Sigmoid colon (tissue), 7 donors: ENCODE results near the gene MPI. TPM values are rescaled to one million over a fixed set of nuclear protein-coding genes. Genes with fewer than 3 reads are reported as not detected.
"Not testable (repeated sequence)": the region's sequence is repeated elsewhere in the genome, so short reads cannot be mapped to it uniquely, and the experiment has no call there.

ENCODE experiments used
- DNase-seq: peaks from one replicate; pipeline ENCODE4 v3.0.0-alpha.2; 2019
- H3K27ac ChIP-seq, 4 donors: fragments of 200-600 bp; sonication (generic); one replicate each; pipeline ENCODE4 v1.5.1; 2016 to 2019; ENCODE audit warnings: mild to moderate bottlenecking in 1 of 4
- H3K27me3 ChIP-seq, 3 donors: fragments of 200-600 bp; sonication (generic); one replicate each; pipeline ENCODE4 v1.5.1; 2019; ENCODE audit warnings: mild to moderate bottlenecking in 1 of 3
- H3K36me3 ChIP-seq, 4 donors: fragments of 200-600 bp; sonication (generic); one replicate each; pipeline ENCODE4 v1.5.1; 2016 to 2019
- H3K4me1 ChIP-seq, 4 donors: fragments of 200-600 bp; sonication (generic); one replicate each; pipeline ENCODE4 v1.5.1; 2017 to 2019
- H3K4me3 ChIP-seq, 4 donors: fragments of 200-600 bp; sonication (generic); one replicate each; pipeline ENCODE4 v1.5.1; 2017 to 2019; ENCODE audit warnings: mild to moderate bottlenecking in 2 of 4, moderate library complexity in 1 of 4
- H3K9me3 ChIP-seq, 4 donors: fragments of 200-600 bp in 3 of 4; sonication (generic) in 3 of 4; one replicate each; pipeline versions ENCODE4 v1.5.1 to v1.6.1; 2013 to 2019
- CTCF ChIP-seq, 4 experiments: fragments of 450-650 bp in 3 of 4; fragments of 200-600 bp in 1 of 4; IDR thresholded peaks; one replicate each; pipeline ENCODE4 v1.5.1; 2016 to 2019; ENCODE audit warnings: antibody characterized with exemption in 4 of 4, mild to moderate bottlenecking in 3 of 4, moderate library complexity in 2 of 4
- EP300 ChIP-seq, 4 donors: sonication (generic); formaldehyde crosslinking; IDR thresholded peaks; one replicate each; pipeline ENCODE4 v1.6.1; 2017; ENCODE audit warnings: antibody characterized with exemption in 4 of 4
- POLR2A ChIP-seq, 2 donors: fragments of 450-650 bp; IDR thresholded peaks; one replicate each; pipeline ENCODE4 v1.6.1; 2016; ENCODE audit warnings: antibody characterized with exemption in 2 of 2, mild to moderate bottlenecking in 2 of 2, moderate library complexity in 2 of 2
- POLR2AphosphoS5 ChIP-seq, 4 donors: sonication (generic); formaldehyde crosslinking; IDR thresholded peaks; one replicate each; pipeline ENCODE4 v1.6.1; 2017; ENCODE audit warnings: antibody characterized with exemption in 4 of 4
- WGBS, 2 donors: extraction: QIAGEN DNeasy Blood & Tissue Kit; methylation state at CpG; one replicate each; pipeline ENCODE4 v1.1.7; 2013; 5-methylcytosine and 5-hydroxymethylcytosine counted together
- intact Hi-C: fragments of 100-400 bp; cut with DNase I; formaldehyde crosslinking; loops from one replicate; pipeline ENCODE4 v1.15.1; 2023
- polyA plus RNA-seq, 3 donors: library from polyadenylated mRNA; stranded (reverse); fragments of 200-250 nt; gene quantifications; one replicate each; pipeline ENCODE4 v1.2.3, GENCODE V29; 2013
- total RNA-seq, 4 donors: library from RNA; depleted of rRNA; stranded (reverse); fragments of >200 nt; gene quantifications; one replicate each; pipeline ENCODE4 v1.1.0, GENCODE V29; 2016
- donor health status: healthy with polysubstance abuse.
- donor health status: Bipolar disorder and iron deficiency.
- donor health status: healthy.

MPI gene
- total and polyA plus RNA-seq, 7 donors = 34.9 to 87.4 (median 51.0) TPM

GRCh38 chr15:74878273-74878672 is 11.6 kb upstream of the MPI start:
- Histone ChIP-seq H3K27me3 (no peaks in the 10 kb centered on the region), H3K4me3 (no peak overlapping the region), H3K9me3 (no peaks in the 10 kb centered on the region), H3K27ac (no peak overlapping the region), H3K4me1 (peaks cover 0 to 7% (median 3%) of the 10 kb centered on the region in 4 donors), H3K36me3 (no peaks in the 10 kb centered on the region)
- no peak for TF ChIP-seq EP300 (IDR thresholded peaks at IDR 0.05)
- TF ChIP-seq CTCF (IDR thresholded peaks at IDR 0.05) = no peak
- no peak for TF ChIP-seq POLR2A (IDR thresholded peaks at IDR 0.05)
- TF ChIP-seq POLR2AphosphoS5 (IDR thresholded peaks at IDR 0.05) = no peak
- intact Hi-C loops = no loop called here
- WGBS, 2 donors = 81 to 95% methylated on average over 4 of the region's 4 CpGs
- DNase-seq = no peak

GRCh38 chr15:74882528-74882927 is 7.3 kb upstream of the MPI start:
- Histone ChIP-seq H3K36me3 (no peaks in the 10 kb centered on the region), H3K4me3 (no peak overlapping the region), H3K27ac (no peak overlapping the region), H3K27me3 (no peaks in the 10 kb centered on the region), H3K9me3 (no peaks in the 10 kb centered on the region), H3K4me1 (no peaks in the 10 kb centered on the region)
- no peak for TF ChIP-seq EP300 (IDR thresholded peaks at IDR 0.05)
- no peak for TF ChIP-seq POLR2AphosphoS5 (IDR thresholded peaks at IDR 0.05)
- TF ChIP-seq CTCF (IDR thresholded peaks at IDR 0.05) = no peak
- no peak for TF ChIP-seq POLR2A (IDR thresholded peaks at IDR 0.05)
- WGBS, 2 donors = 96% methylated on average over 6 of the region's 6 CpGs
- intact Hi-C loops = no loop called here
- DNase-seq = no peak

- Histone ChIP-seq H3K4me1 (peaks cover 0 to 13% (median 10%) of the 10 kb centered on the region in 4 donors), H3K36me3 (no peaks in the 10 kb centered on the region), H3K27me3 (no peaks in the 10 kb centered on the region), H3K27ac (no peak overlapping the region), H3K9me3 (no peaks in the 10 kb centered on the region), H3K4me3 (no peak overlapping the region)
- no peak for TF ChIP-seq POLR2AphosphoS5 (IDR thresholded peaks at IDR 0.05)
- TF ChIP-seq EP300 (IDR thresholded peaks at IDR 0.05) = no peak
- TF ChIP-seq POLR2A (IDR thresholded peaks at IDR 0.05) = no peak
- TF ChIP-seq CTCF (IDR thresholded peaks at IDR 0.05) = no peak
- 88% methylated on average over 4 of the region's 4 CpGs for WGBS, 2 donors
- DNase-seq = no peak
- intact Hi-C loops = no loop called here
Measured at GRCh38 chr15:74884428-74885223, 5.2 kb upstream of the MPI start.

- no peak overlapping the region for H3K27ac ChIP-seq
- DNase-seq = no peak
- peaks cover 0 to 18% (median 13%) of the 10 kb centered on the region in 4 donors for H3K4me1 ChIP-seq
- no peaks in the 10 kb centered on the region for H3K27me3 ChIP-seq
- 93 to 94% methylated on average over 5 of the region's 5 CpGs for WGBS, 2 donors
- intact Hi-C loops = no loop called here
- no peak for TF ChIP-seq CTCF (IDR thresholded peaks at IDR 0.05)
- TF ChIP-seq POLR2A (IDR thresholded peaks at IDR 0.05) = no peak
- TF ChIP-seq POLR2AphosphoS5 (IDR thresholded peaks at IDR 0.05) = no peak
- TF ChIP-seq EP300 (IDR thresholded peaks at IDR 0.05) = no peak
- no peaks in the 10 kb centered on the region for H3K36me3 ChIP-seq
- H3K9me3 ChIP-seq = no peaks in the 10 kb centered on the region
- no peak overlapping the region for H3K4me3 ChIP-seq
Measured at GRCh38 chr15:74885461-74885860, 4.4 kb upstream of the MPI start.

GRCh38 chr15:74887537-74888193 is 2.2 kb upstream of the MPI start:
- not testable (repeated sequence) for H3K9me3 ChIP-seq, H3K27ac ChIP-seq
- 72 to 85% methylated on average over 7 to 10 of the region's 10 CpGs for WGBS, 2 donors

More at GRCh38 chr15:74887537-74888193, 2.2 kb upstream of the MPI start:
- DNase-seq, H3K4me3 ChIP-seq, H3K27me3 ChIP-seq, intact Hi-C loops: not testable (repeated sequence)
- Histone ChIP-seq H3K36me3 (peaks cover 0 to 11% (median 4%) of the 10 kb centered on the region in 4 donors), H3K4me1 (peaks cover 0 to 25% (median 19%) of the 10 kb centered on the region in 4 donors)
